Panc1 (cell line): ENCODE data around the gene FTO. TPM values are rescaled to one million over a fixed set of nuclear protein-coding genes. Genes with fewer than 3 reads are reported as not detected.

ENCODE experiments used
- ATAC-seq: fragments of 200-7000 bp; cut with Tn5 transposase; 2 replicates; pipeline ENCODE4 v1.9.1; 2020; ENCODE audit warnings: mild to moderate bottlenecking, moderate library complexity
- BruUV-seq: library from RNA; stranded (reverse); fragments of 400-500 nt; replicated peaks from 2 replicates; lab custom pipeline; 2021; lab: Mats Ljungman, UMichigan
- CTCF ChIA-PET: fragments of 300-600 bp; sonication (Branson Sonifier 250); formaldehyde crosslinking; loops from one replicate; lab custom pipeline; 2022; ENCODE audit warnings: antibody characterized with exemption; lab: Charles Lee
- POLR2A ChIA-PET: fragments of 300-600 bp; sonication (Branson Sonifier 250); formaldehyde crosslinking; loops from one replicate; lab custom pipeline; 2022; ENCODE audit warnings: antibody characterized with exemption; lab: Charles Lee
- DNase-seq: peaks from one replicate; pipeline ENCODE4 v3.0.0-alpha.2; 2010; ENCODE audit warnings: low read depth, low spot score
- H3K27ac ChIP-seq: 2 replicates; pipeline ENCODE4 v1.5.1; 2011; ENCODE audit warnings: mild to moderate bottlenecking, low read length, inconsistent platforms
- H3K27me3 ChIP-seq: fragments of 200-500 bp; sonication (Bioruptor generic); 2 replicates; pipeline ENCODE4 v1.6.0; 2014; ENCODE audit warnings: low read length, inconsistent platforms; ENCODE audit not compliant: control insufficient read depth, insufficient read depth
- H3K36me3 ChIP-seq: fragments of 200-500 bp; sonication (Bioruptor generic); 2 replicates; pipeline ENCODE4 v1.5.1; 2014; ENCODE audit warnings: inconsistent platforms, mild to moderate bottlenecking, low read length, moderate library complexity; ENCODE audit not compliant: control insufficient read depth, insufficient read depth
- H3K4me1 ChIP-seq: 2 replicates; pipeline ENCODE4 v1.5.1; 2011; ENCODE audit warnings: inconsistent platforms, mild to moderate bottlenecking, low read length, moderate library complexity; ENCODE audit not compliant: control insufficient read depth, insufficient read depth
- H3K4me3 ChIP-seq, 2 experiments: 2 replicates each; pipeline ENCODE4 v1.5.1; 2011 to 2012; ENCODE audit warnings: low read depth in 2 of 2, low read length in 2 of 2, mild to moderate bottlenecking in 2 of 2, inconsistent platforms in 1 of 2, moderate library complexity in 1 of 2
- H3K9me3 ChIP-seq: fragments of 200-500 bp; sonication (Bioruptor generic); 2 replicates; pipeline ENCODE4 v1.5.1; 2014; ENCODE audit warnings: low read depth, mild to moderate bottlenecking, inconsistent platforms, low read length, moderate library complexity; ENCODE audit not compliant: control insufficient read depth, insufficient read depth
- POLR2AphosphoS5 ChIP-seq: IDR thresholded peaks from 2 replicates; pipeline ENCODE4 v1.6.1; 2012; ENCODE audit warnings: mild to moderate bottlenecking, low read depth, low read length, moderate library complexity
- REST ChIP-seq, 2 experiments: IDR thresholded peaks; 2 replicates each; pipeline ENCODE4 v1.6.1; 2011 to 2012; ENCODE audit warnings: low read depth in 2 of 2, control low read depth in 1 of 2, low read length in 1 of 2, mild to moderate bottlenecking in 1 of 2, moderate library complexity in 1 of 2; ENCODE audit not compliant: insufficient read depth in 1 of 2
- SIN3A ChIP-seq: IDR thresholded peaks from 2 replicates; pipeline ENCODE4 v1.6.1; 2012; ENCODE audit warnings: low read depth, mild to moderate bottlenecking, low read length, moderate library complexity, borderline replicate concordance; ENCODE audit not compliant: insufficient read depth
- TCF7L2 ChIP-seq: IDR thresholded peaks from 2 replicates; pipeline ENCODE4 v1.6.1; 2011; ENCODE audit warnings: mild to moderate bottlenecking, low read depth, low read length, inconsistent platforms
- in situ Hi-C: cut with HindIII; loops from 2 replicates; pipeline ENCODE4 v1.10.0; 2016; ENCODE audit warnings: low sequenced_read_pairs, low pct_unique_long_range_greater_than_20kb
- intact Hi-C: fragments of 100-400 bp; cut with micrococcal nuclease; formaldehyde crosslinking; loops from one replicate; pipeline ENCODE4 v1.10.0; 2022; ENCODE audit not compliant: unreplicated experiment
- total RNA-seq: library from RNA; stranded (reverse); gene quantifications from one replicate; pipeline ENCODE4 v1.2.1, GENCODE V29; 2021; ENCODE audit not compliant: unreplicated experiment
- TF ChIP-seq, protein P1 (sequence below): fragments of 450-650 bp; IDR thresholded peaks from 2 replicates; pipeline ENCODE4 v1.5.1; 2017; ENCODE audit warnings: mild to moderate bottlenecking

FTO gene
- total RNA-seq, 1 experiment from 2014 or later, result 38.2 TPM

DNA sequence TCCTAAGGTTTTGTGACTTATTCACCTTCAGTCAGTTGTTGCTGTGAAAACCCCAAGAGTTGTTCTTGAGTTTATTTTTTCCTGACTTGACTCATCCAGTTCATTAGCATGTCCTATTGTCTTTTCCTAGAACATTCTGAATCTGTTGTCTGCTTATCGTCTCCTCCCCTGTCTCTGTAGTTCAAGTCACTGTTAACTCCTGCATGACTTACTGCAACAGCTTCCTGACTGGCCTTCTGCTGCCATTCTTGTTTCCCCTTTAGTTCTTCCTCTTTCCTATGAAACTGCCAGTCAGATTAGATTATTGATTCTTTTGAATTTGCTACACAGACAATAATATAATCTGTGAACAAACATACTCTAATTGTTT lies 161.5 kb downstream of the FTO start:
- POLR2A ChIA-PET, result no interaction called here
- no peaks in the 10 kb centered on the region for H3K36me3 ChIP-seq
- DNase-seq, result no peak
- no peak overlapping the region; the same call in 1 of the 2 replicates for H3K27ac ChIP-seq
- TF ChIP-seq REST (IDR thresholded peaks at IDR 0.05; ENCODE audit: insufficient read depth in 1 of 2, low read depth in 2 of 2, low read length in 1 of 2), result no peak
- TF ChIP-seq, protein P1, sequence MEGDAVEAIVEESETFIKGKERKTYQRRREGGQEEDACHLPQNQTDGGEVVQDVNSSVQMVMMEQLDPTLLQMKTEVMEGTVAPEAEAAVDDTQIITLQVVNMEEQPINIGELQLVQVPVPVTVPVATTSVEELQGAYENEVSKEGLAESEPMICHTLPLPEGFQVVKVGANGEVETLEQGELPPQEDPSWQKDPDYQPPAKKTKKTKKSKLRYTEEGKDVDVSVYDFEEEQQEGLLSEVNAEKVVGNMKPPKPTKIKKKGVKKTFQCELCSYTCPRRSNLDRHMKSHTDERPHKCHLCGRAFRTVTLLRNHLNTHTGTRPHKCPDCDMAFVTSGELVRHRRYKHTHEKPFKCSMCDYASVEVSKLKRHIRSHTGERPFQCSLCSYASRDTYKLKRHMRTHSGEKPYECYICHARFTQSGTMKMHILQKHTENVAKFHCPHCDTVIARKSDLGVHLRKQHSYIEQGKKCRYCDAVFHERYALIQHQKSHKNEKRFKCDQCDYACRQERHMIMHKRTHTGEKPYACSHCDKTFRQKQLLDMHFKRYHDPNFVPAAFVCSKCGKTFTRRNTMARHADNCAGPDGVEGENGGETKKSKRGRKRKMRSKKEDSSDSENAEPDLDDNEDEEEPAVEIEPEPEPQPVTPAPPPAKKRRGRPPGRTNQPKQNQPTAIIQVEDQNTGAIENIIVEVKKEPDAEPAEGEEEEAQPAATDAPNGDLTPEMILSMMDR, result no peak
- TF ChIP-seq SIN3A, result no peak
- no peak for TF ChIP-seq POLR2AphosphoS5
- TF ChIP-seq TCF7L2, result no peak
- ATAC-seq, result no peak
- no peak overlapping the region for H3K4me3 ChIP-seq
- H3K27me3 ChIP-seq, result no peaks in the 10 kb centered on the region
- peaks cover 2% of the 10 kb centered on the region; the same call in 1 of the 2 replicates for H3K9me3 ChIP-seq
- H3K4me1 ChIP-seq, result peaks cover 4% of the 10 kb centered on the region; the same call in 1 of the 2 replicates
- in situ Hi-C loops (no loop called here), intact Hi-C loops (no loop called here)
- CTCF ChIA-PET, result no interaction called here
- no TSS peak for BruUV-seq

GRCh38 chr16:53866520-53866919 lies 162.6 kb downstream of the FTO start:
- no TSS peak for BruUV-seq
- Histone ChIP-seq H3K4me3 (no peak overlapping the region), H3K4me1 (peaks cover 4% of the 10 kb centered on the region; the same call in 1 of the 2 replicates), H3K27ac (no peak overlapping the region), H3K9me3 (peaks cover 4% of the 10 kb centered on the region; the same call in 1 of the 2 replicates), H3K36me3 (no peaks in the 10 kb centered on the region), H3K27me3 (no peaks in the 10 kb centered on the region)
- TF ChIP-seq, protein P1, result no peak
- no peak for TF ChIP-seq REST (IDR thresholded peaks at IDR 0.05; ENCODE audit: insufficient read depth in 1 of 2, low read depth in 2 of 2, low read length in 1 of 2)
- no peak for TF ChIP-seq SIN3A
- TF ChIP-seq POLR2AphosphoS5, result no peak
- TF ChIP-seq TCF7L2, result no peak
- ChIA-PET CTCF (no interaction called here), POLR2A (no interaction called here)
- intact Hi-C loops, result no loop called here
- in situ Hi-C loops, result no loop called here
- ATAC-seq, result no peak
- no peak for DNase-seq
